OCI-LY3 (cell line): ENCODE data around the gene RFX3.
"Not testable (repeated sequence)": the region's sequence is repeated elsewhere in the genome, so short reads cannot be mapped to it uniquely, and the experiment has no call there.

Source experiments
- EZH2phosphoT487 ChIP-seq: fragments of 200-600 bp; shearing (Covaris generic); IDR thresholded peaks from 2 replicates; pipeline ENCODE4 v1.6.1; 2018; ENCODE audit warnings: antibody characterized with exemption, mixed run types, low read depth
- TF ChIP-seq, protein P1 (sequence below): fragments of 200-600, 300-600 bp; sonication (generic); IDR thresholded peaks from 2 replicates; pipeline ENCODE4 v1.5.1; 2014; ENCODE audit warnings: antibody characterized with exemption, low read length, low read depth

DNA sequence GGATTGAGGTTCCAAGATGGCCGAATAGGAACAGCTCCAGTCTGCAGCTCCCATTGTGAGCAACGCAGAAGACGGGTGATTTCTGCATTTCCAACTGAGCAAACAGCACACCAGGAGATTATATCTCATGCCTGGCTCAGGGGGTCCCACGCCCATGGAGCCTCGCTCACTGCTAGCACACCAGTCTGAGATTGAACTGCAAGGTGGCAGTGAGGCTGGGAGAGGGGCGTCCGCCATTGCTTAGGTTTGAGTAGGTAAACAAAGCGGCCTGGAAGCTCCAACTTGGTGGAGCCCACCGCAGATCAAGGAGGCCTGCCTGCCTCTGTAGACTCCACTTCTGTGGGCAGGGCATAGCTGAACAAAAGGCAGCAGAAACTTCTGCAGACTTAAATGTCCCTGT, 213.2 kb downstream of the RFX3 start:
- TF ChIP-seq, protein P1, sequence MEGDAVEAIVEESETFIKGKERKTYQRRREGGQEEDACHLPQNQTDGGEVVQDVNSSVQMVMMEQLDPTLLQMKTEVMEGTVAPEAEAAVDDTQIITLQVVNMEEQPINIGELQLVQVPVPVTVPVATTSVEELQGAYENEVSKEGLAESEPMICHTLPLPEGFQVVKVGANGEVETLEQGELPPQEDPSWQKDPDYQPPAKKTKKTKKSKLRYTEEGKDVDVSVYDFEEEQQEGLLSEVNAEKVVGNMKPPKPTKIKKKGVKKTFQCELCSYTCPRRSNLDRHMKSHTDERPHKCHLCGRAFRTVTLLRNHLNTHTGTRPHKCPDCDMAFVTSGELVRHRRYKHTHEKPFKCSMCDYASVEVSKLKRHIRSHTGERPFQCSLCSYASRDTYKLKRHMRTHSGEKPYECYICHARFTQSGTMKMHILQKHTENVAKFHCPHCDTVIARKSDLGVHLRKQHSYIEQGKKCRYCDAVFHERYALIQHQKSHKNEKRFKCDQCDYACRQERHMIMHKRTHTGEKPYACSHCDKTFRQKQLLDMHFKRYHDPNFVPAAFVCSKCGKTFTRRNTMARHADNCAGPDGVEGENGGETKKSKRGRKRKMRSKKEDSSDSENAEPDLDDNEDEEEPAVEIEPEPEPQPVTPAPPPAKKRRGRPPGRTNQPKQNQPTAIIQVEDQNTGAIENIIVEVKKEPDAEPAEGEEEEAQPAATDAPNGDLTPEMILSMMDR = not testable (repeated sequence)
- not testable (repeated sequence) for TF ChIP-seq EZH2phosphoT487
